ENCODE measurements around the gene KIAA0232. TPM values are rescaled to one million over a fixed set of nuclear protein-coding genes. Genes with fewer than 3 reads are reported as not detected.
A peak's percentile ranks its signal among the peaks of the same experiment; 100 is the strongest.
"Not testable (repeated sequence)": the region's sequence is repeated elsewhere in the genome, so short reads cannot be mapped to it uniquely, and the experiment has no call there.

KIAA0232 gene
- total RNA-seq, 5 donors from 2014 or later (not counting 1 experiment from before 2014, with no cell fraction given) = 16.5 to 20.9 (median 19.3) TPM

DNA sequence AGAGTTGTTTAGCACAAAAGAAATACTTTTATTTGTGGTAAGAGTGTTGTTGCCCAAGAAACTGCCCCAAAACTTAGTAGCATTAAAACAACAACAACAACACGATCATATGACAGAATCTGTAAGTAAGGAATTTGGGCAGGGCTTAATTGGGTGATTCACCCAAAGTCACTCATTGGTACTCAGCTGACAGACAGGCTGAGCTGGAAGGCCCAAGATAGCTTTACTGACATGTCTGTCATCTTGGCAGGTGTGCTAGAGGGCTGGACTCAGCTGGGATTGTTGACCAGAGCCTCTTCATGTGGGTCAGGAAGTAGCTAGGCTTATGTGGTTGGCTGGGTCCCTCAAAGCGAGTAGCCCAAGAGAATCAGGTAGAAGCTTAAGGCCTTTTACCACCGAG lies 52.3 kb downstream of the KIAA0232 start:
- ATAC-seq (replicated peaks in 1 of 4) (no peak), DNase-seq (no peak)
- CTCF ChIA-PET = no interaction called here
- POLR2A ChIA-PET = no interaction called here
- H3K36me3 Mint-ChIP-seq = peaks cover 36% of the 10 kb centered on the region
- H3K4me3 ChIP-seq (ENCODE audit: control insufficient read depth in 1 of 2, extremely low read depth in 1 of 2, low read length in 1 of 2) = no peak overlapping the region
- no peak overlapping the region for H3K4me3 Mint-ChIP-seq
- peaks cover 6 to 11% (median 8%) of the 10 kb centered on the region in 3 donors for H3K4me1 Mint-ChIP-seq
- peaks cover 0 to 23% of the 10 kb centered on the region in 2 donors for H3K36me3 ChIP-seq (ENCODE audit: control insufficient read depth in 2 of 2, extremely low read depth in 1 of 2, insufficient read depth in 1 of 2, low read length in 1 of 2)
- 100% methylated on average over 2 of the region's 3 CpGs for WGBS (ENCODE audit: insufficient coverage)
- peaks cover 0 to 3% of the 10 kb centered on the region in 2 experiments for H3K4me1 ChIP-seq (ENCODE audit: control insufficient read depth in 1 of 2, extremely low read depth in 1 of 2, insufficient read depth in 2 of 2, low read length in 2 of 2)
- no peaks in the 10 kb centered on the region for H3K27me3 Mint-ChIP-seq
- H3K27ac Mint-ChIP-seq = no peak overlapping the region
- H3K27ac ChIP-seq (ENCODE audit: low read length) = no peak overlapping the region
- no peaks in the 10 kb centered on the region for H3K9me3 ChIP-seq
- peaks cover 0 to 4% (median 0%) of the 10 kb centered on the region in 3 donors for H3K9me3 Mint-ChIP-seq
- H3K27me3 ChIP-seq (replicated peaks in 1 of 2; ENCODE audit: control insufficient read depth in 2 of 2, extremely low read depth in 1 of 2, insufficient read depth in 2 of 2, low read length in 1 of 2) = no peaks in the 10 kb centered on the region

- ATAC-seq (replicated peaks in 1 of 4); H3K27ac ChIP-seq (ENCODE audit: low read length); H3K27ac Mint-ChIP-seq; H3K4me3 ChIP-seq (ENCODE audit: control insufficient read depth in 1 of 2, extremely low read depth in 1 of 2, low read length in 1 of 2); H3K9me3 Mint-ChIP-seq; POLR2A ChIA-PET; DNase-seq; CTCF ChIA-PET; H3K27me3 ChIP-seq (replicated peaks in 1 of 2; ENCODE audit: control insufficient read depth in 2 of 2, extremely low read depth in 1 of 2, insufficient read depth in 2 of 2, low read length in 1 of 2); H3K4me1 ChIP-seq (ENCODE audit: control insufficient read depth in 1 of 2, extremely low read depth in 1 of 2, insufficient read depth in 2 of 2, low read length in 2 of 2); H3K27me3 Mint-ChIP-seq; H3K9me3 ChIP-seq; H3K4me3 Mint-ChIP-seq: not testable (repeated sequence)
- peaks cover 0 to 21% of the 10 kb centered on the region in 2 donors for H3K36me3 ChIP-seq (ENCODE audit: control insufficient read depth in 2 of 2, extremely low read depth in 1 of 2, insufficient read depth in 1 of 2, low read length in 1 of 2)
- peaks cover 8 to 17% (median 12%) of the 10 kb centered on the region in 3 donors for H3K4me1 Mint-ChIP-seq
- peaks cover 34% of the 10 kb centered on the region for H3K36me3 Mint-ChIP-seq
- no CpG with 5 or more reads among the region's 4 CpGs for WGBS (ENCODE audit: insufficient coverage)
Observed at GRCh38 chr4:6835616-6836015, 53.1 kb downstream of the KIAA0232 start.

DNA sequence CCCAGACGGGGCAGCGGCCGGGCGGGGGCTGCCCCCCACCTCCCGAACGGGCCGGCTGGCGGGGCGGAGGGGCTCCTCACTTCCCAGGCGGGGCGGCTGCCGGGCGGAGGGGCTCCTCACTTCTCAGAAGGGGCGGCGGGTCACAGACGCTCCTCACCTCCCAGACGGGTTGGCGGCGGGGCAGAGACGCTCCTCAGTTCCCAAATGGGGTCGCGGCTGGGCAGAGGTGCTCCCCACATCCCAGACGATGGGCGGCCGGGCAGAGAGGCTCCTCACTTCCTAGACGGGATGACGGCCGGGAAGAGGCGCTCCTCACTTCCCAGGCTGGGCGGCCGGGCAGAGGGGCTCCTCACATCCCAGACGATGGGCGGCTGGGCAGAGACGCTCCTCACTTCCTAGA lies 54.6 kb downstream of the KIAA0232 start:
- H3K9me3 ChIP-seq; DNase-seq; POLR2A ChIA-PET; H3K27ac Mint-ChIP-seq; H3K27me3 Mint-ChIP-seq; H3K4me1 ChIP-seq (ENCODE audit: control insufficient read depth in 1 of 2, extremely low read depth in 1 of 2, insufficient read depth in 2 of 2, low read length in 2 of 2); CTCF ChIA-PET; H3K4me3 ChIP-seq (ENCODE audit: control insufficient read depth in 1 of 2, extremely low read depth in 1 of 2, low read length in 1 of 2); ATAC-seq (replicated peaks in 1 of 4); H3K27ac ChIP-seq (ENCODE audit: low read length); H3K9me3 Mint-ChIP-seq; H3K27me3 ChIP-seq (replicated peaks in 1 of 2; ENCODE audit: control insufficient read depth in 2 of 2, extremely low read depth in 1 of 2, insufficient read depth in 2 of 2, low read length in 1 of 2); H3K4me3 Mint-ChIP-seq: not testable (repeated sequence)
- Mint-ChIP-seq H3K36me3 (peaks cover 27% of the 10 kb centered on the region), H3K4me1 (peaks cover 6 to 14% (median 13%) of the 10 kb centered on the region in 3 donors)
- H3K36me3 ChIP-seq (ENCODE audit: control insufficient read depth in 2 of 2, extremely low read depth in 1 of 2, insufficient read depth in 1 of 2, low read length in 1 of 2) = peaks cover 0 to 11% of the 10 kb centered on the region in 2 donors
- 99% methylated on average over 25 of the region's 34 CpGs for WGBS (ENCODE audit: insufficient coverage)

DNA sequence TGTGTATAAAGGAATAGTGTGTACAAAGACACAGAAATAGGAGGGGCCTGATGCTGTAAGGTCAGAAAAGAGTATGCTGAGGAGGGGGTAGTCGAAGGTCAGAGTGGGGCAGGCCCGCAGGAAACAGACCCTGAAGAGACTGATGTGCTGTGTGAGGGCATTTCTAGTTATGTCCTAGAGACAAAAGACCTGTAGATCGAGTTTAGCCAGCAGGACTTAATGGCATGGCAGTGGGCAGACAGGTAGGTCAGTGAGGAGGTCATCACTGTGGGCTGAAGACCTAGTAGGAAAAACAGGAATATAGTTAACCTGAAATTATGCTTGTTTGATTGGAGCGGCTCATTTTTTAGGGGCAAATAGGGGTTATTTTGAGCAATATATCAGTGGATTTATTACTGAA lies 57.1 kb downstream of the KIAA0232 start:
- CTCF ChIA-PET = no interaction called here
- 94% methylated on average over 3 of the region's 4 CpGs for whole genome bisulfite sequencing (ENCODE audit: insufficient coverage)
- Mint-ChIP-seq H3K36me3 (peaks cover 30% of the 10 kb centered on the region), H3K4me3 (no peak overlapping the region), H3K4me1 (peaks cover 6 to 14% (median 13%) of the 10 kb centered on the region in 3 donors), H3K27ac (peak overlapping the region in 1 of 2 donors; percentile 13), H3K9me3 (peaks cover 0 to 4% (median 0%) of the 10 kb centered on the region in 3 donors), H3K27me3 (no peaks in the 10 kb centered on the region)
- no peak for ATAC-seq (replicated peaks in 1 of 4)
- peaks cover 6 to 9% of the 10 kb centered on the region in 2 donors for H3K36me3 ChIP-seq (ENCODE audit: control insufficient read depth in 2 of 2, extremely low read depth in 1 of 2, insufficient read depth in 1 of 2, low read length in 1 of 2)
- POLR2A ChIA-PET = no interaction called here
- no peak overlapping the region for H3K27ac ChIP-seq (ENCODE audit: low read length)
- H3K4me3 ChIP-seq (ENCODE audit: control insufficient read depth in 1 of 2, extremely low read depth in 1 of 2, low read length in 1 of 2) = no peak overlapping the region
- DNase-seq = no peak
- H3K9me3 ChIP-seq = no peaks in the 10 kb centered on the region
- H3K4me1 ChIP-seq (ENCODE audit: control insufficient read depth in 1 of 2, extremely low read depth in 1 of 2, insufficient read depth in 2 of 2, low read length in 2 of 2) = no peaks in the 10 kb centered on the region
- H3K27me3 ChIP-seq (replicated peaks in 1 of 2; ENCODE audit: control insufficient read depth in 2 of 2, extremely low read depth in 1 of 2, insufficient read depth in 2 of 2, low read length in 1 of 2) = no peaks in the 10 kb centered on the region

DNA sequence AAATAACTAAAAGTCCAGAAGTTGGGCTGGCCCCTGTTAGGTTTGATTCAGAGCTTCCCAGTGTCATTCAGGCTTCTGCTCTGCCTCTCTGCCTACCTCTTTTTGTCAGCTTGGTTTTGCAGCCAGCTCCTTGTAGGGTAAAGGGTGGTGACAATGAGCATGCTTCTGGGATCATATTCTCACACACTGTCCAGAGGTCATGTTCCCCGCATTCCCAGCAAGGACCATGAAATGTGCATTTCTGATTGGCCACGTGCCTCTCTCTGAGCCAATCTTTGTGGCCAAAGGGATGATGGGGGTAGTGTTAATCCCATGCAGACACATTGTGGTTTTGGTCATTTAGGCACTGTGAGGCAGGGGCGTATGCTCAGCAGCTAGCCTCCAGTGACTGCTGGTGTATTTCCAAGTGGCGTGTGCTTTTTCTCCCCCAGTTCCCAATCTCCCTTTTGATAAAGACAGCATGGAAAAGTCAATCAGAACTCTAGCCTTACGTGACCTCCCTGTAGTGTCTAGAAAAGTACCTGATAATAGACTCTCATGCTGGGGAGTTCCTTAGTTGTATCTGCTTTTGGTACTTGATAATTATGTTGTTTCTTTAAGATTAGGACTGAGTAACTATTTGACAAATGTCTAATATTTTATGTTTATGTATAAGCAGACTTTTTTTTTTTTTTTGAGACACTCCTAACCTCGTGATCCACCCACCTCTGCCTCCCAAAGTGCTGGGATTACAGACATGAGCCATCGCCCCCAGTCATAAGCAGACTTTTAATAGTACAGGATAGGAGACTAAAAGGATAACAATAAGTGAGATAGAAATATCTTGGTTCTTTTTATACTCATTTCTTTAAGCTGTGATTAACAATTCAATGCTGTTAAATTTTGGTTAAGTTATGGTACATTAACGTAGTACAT lies 57.8 kb downstream of the KIAA0232 start:
- H3K36me3 ChIP-seq (ENCODE audit: control insufficient read depth in 2 of 2, extremely low read depth in 1 of 2, insufficient read depth in 1 of 2, low read length in 1 of 2) = peaks cover 6 to 17% of the 10 kb centered on the region in 2 donors
- POLR2A ChIA-PET = no interaction called here
- H3K4me3 ChIP-seq (ENCODE audit: control insufficient read depth in 1 of 2, extremely low read depth in 1 of 2, low read length in 1 of 2) = no peak overlapping the region
- no peak overlapping the region for H3K4me3 Mint-ChIP-seq
- CTCF ChIA-PET = interaction anchor here in 1 of 2 donors (0.6 kb wide), 1 partner anchor 30 kb away, joined by 5 read pairs; no protein-coding TSS in a partner anchor
- H3K9me3 ChIP-seq = no peaks in the 10 kb centered on the region
- H3K36me3 Mint-ChIP-seq = peaks cover 30% of the 10 kb centered on the region
- H3K27me3 ChIP-seq (replicated peaks in 1 of 2; ENCODE audit: control insufficient read depth in 2 of 2, extremely low read depth in 1 of 2, insufficient read depth in 2 of 2, low read length in 1 of 2) = no peaks in the 10 kb centered on the region
- DNase-seq (no peak), ATAC-seq (replicated peaks in 1 of 4) (no peak)
- peaks cover 0 to 4% (median 0%) of the 10 kb centered on the region in 3 donors for H3K9me3 Mint-ChIP-seq
- WGBS (ENCODE audit: insufficient coverage) = 100% methylated on average over 1 of the region's 8 CpGs
- H3K27ac Mint-ChIP-seq = peak overlapping the region in 1 of 2 donors; percentile 49
- no peaks in the 10 kb centered on the region for H3K4me1 ChIP-seq (ENCODE audit: control insufficient read depth in 1 of 2, extremely low read depth in 1 of 2, insufficient read depth in 2 of 2, low read length in 2 of 2)
- H3K27ac ChIP-seq (ENCODE audit: low read length) = no peak overlapping the region
- H3K4me1 Mint-ChIP-seq = peaks cover 6 to 15% (median 14%) of the 10 kb centered on the region in 3 donors
- H3K27me3 Mint-ChIP-seq = no peaks in the 10 kb centered on the region

DNA sequence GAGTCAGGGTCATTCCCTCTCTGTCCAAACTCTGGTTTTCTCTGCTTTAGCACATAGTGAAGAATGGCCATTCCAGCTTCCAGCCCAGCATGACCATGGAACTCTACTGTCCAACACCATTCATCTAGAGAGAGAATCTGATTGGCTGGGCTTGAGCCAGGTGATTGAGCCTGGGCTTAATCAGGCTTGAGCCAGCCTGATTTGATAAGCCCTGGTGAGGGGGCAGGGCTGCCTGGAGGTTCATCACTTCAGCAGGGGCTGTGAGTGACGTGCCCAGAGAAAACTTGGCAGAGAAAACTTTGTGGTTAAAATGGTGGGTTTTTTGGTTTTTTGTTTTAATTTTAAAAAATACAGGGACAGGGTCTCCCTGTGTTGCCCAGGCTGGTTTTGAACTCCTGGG lies 62.5 kb downstream of the KIAA0232 start:
- Histone ChIP-seq H3K36me3 (ENCODE audit: control insufficient read depth in 2 of 2, extremely low read depth in 1 of 2, insufficient read depth in 1 of 2, low read length in 1 of 2) (peaks cover 6 to 28% of the 10 kb centered on the region in 2 donors), H3K27me3 (replicated peaks in 1 of 2; ENCODE audit: control insufficient read depth in 2 of 2, extremely low read depth in 1 of 2, insufficient read depth in 2 of 2, low read length in 1 of 2) (no peaks in the 10 kb centered on the region), H3K9me3 (no peaks in the 10 kb centered on the region), H3K27ac (ENCODE audit: low read length) (no peak overlapping the region), H3K4me1 (ENCODE audit: control insufficient read depth in 1 of 2, extremely low read depth in 1 of 2, insufficient read depth in 2 of 2, low read length in 2 of 2) (peaks cover 0 to 3% of the 10 kb centered on the region in 2 experiments), H3K4me3 (ENCODE audit: control insufficient read depth in 1 of 2, extremely low read depth in 1 of 2, low read length in 1 of 2) (no peak overlapping the region)
- no peak for DNase-seq
- WGBS (ENCODE audit: insufficient coverage) = 83% methylated on average over 1 of the region's 1 CpG
- Mint-ChIP-seq H3K4me3 (no peak overlapping the region), H3K27me3 (no peaks in the 10 kb centered on the region), H3K36me3 (peaks cover 49% of the 10 kb centered on the region), H3K9me3 (no peaks in the 10 kb centered on the region), H3K4me1 (peaks cover 8 to 12% (median 9%) of the 10 kb centered on the region in 3 donors), H3K27ac (no peak overlapping the region)
- ChIA-PET POLR2A (no interaction called here), CTCF (no interaction called here)
- no peak for ATAC-seq (replicated peaks in 1 of 4)

Measured in T-cell (primary cell).